ENCODE data around the gene DDAH1.

Gene DDAH1

GRCh38 chr1:85323770-85324169 lies 141.2 kb downstream of the DDAH1 start:
- ChIA-PET CTCF (interaction anchor here (0.7 kb wide), 1 partner anchor 39 kb away, joined by 6 read pairs; no protein-coding TSS in a partner anchor), POLR2A (ENCODE audit: low non-redundant PET) (no interaction called here)
- DNase-seq (ENCODE audit: low spot score): no peak
- no peak for TF ChIP-seq CTCF (conservative IDR thresholded peaks at IDR 0.05; ENCODE audit: low read depth)
- H3K27ac ChIP-seq: no peak overlapping the region

- ChIA-PET POLR2A (ENCODE audit: low non-redundant PET) (no interaction called here), CTCF (no interaction called here)
- DNase-seq (ENCODE audit: low spot score): no peak
- no peak for TF ChIP-seq CTCF (conservative IDR thresholded peaks at IDR 0.05; ENCODE audit: low read depth)
- no peak overlapping the region for H3K27ac ChIP-seq
These were observed 142.3 kb downstream of the DDAH1 start for GRCh38 chr1:85322655-85323054.

GRCh38 chr1:85321237-85321964 lies 143.6 kb downstream of the DDAH1 start:
- DNase-seq (ENCODE audit: low spot score): no peak
- H3K27ac ChIP-seq: no peak overlapping the region
- POLR2A ChIA-PET (ENCODE audit: low non-redundant PET): no interaction called here
- TF ChIP-seq CTCF (conservative IDR thresholded peaks at IDR 0.05; ENCODE audit: low read depth): no peak
- CTCF ChIA-PET: no interaction called here

GRCh38 chr1:85320371-85321131 lies 144.4 kb downstream of the DDAH1 start:
- peak overlapping the region; percentile 30; the same call in 1 of the 2 replicates for H3K27ac ChIP-seq
- ChIA-PET CTCF (interaction anchor here (0.7 kb wide), 2 partner anchors 13 to 210 kb away, joined by 3 read pairs; no protein-coding TSS in a partner anchor), POLR2A (ENCODE audit: low non-redundant PET) (no interaction called here)
- TF ChIP-seq CTCF (conservative IDR thresholded peaks at IDR 0.05; ENCODE audit: low read depth): no peak
- DNase-seq (ENCODE audit: low spot score): no peak

GRCh38 chr1:85319931-85320330 lies 145.0 kb downstream of the DDAH1 start:
- POLR2A ChIA-PET (ENCODE audit: low non-redundant PET): no interaction called here
- CTCF ChIA-PET: interaction anchor here (0.7 kb wide), 2 partner anchors 12 to 210 kb away, joined by 3 read pairs; no protein-coding TSS in a partner anchor
- H3K27ac ChIP-seq: no peak overlapping the region
- DNase-seq (ENCODE audit: low spot score): no peak
- TF ChIP-seq CTCF (conservative IDR thresholded peaks at IDR 0.05; ENCODE audit: low read depth): no peak

- no peak overlapping the region for H3K27ac ChIP-seq
- TF ChIP-seq CTCF (conservative IDR thresholded peaks at IDR 0.05; ENCODE audit: low read depth): no peak
- ChIA-PET POLR2A (ENCODE audit: low non-redundant PET) (no interaction called here), CTCF (no interaction called here)
- no peak for DNase-seq (ENCODE audit: low spot score)
These were observed 145.5 kb downstream of the DDAH1 start for GRCh38 chr1:85319491-85319890.

Measured in RWPE1 (cell line).